ENCODE results near the gene PREB.

PREB gene

GRCh38 chr2:27084297-27085061, 50.0 kb downstream of the PREB start:
- in situ Hi-C loops (cut with MboI; ENCODE audit: low sequenced_read_pairs), result no loop called here

GRCh38 chr2:27083410-27084296, 50.8 kb downstream of the PREB start:
- in situ Hi-C loops (cut with MboI; ENCODE audit: low sequenced_read_pairs), result no loop called here

- in situ Hi-C loops (cut with MboI; ENCODE audit: low sequenced_read_pairs), result no loop called here
Observed at GRCh38 chr2:27082773-27083409, 51.5 kb downstream of the PREB start.

GRCh38 chr2:27081984-27082772, 52.3 kb downstream of the PREB start:
- in situ Hi-C loops (cut with MboI; ENCODE audit: low sequenced_read_pairs), result no loop called here
